BJ (cell line): Measurements from ENCODE around the gene SLC26A11. TPM values are rescaled to one million over a fixed set of nuclear protein-coding genes. Genes with fewer than 3 reads are reported as not detected.
A peak's percentile ranks its signal among the peaks of the same experiment; 100 is the strongest.
"Not testable (repeated sequence)": the region's sequence is repeated elsewhere in the genome, so short reads cannot be mapped to it uniquely, and the experiment has no call there.

ENCODE experiments used
- CTCF ChIA-PET: fragments of 350-600 bp; formaldehyde crosslinking; extraction: SDS; loops from one replicate; lab custom pipeline; 2021; ENCODE audit warnings: antibody characterized with exemption, inconsistent platforms; lab: Yijun Ruan, JAX
- POLR2A ChIA-PET: fragments of 300-600 bp; sonication (Branson Sonifier 250); formaldehyde crosslinking; extraction: SDS; loops from one replicate; lab custom pipeline; 2021; ENCODE audit warnings: antibody characterized with exemption; lab: Charles Lee
- DNase-seq: peaks from one replicate; pipeline ENCODE4 v3.0.0-alpha.2; 2011; ENCODE audit warnings: low read depth
- H3K27me3 ChIP-seq: 2 replicates; pipeline ENCODE4 v1.6.0; 2011; ENCODE audit warnings: low read length; ENCODE audit not compliant: control insufficient read depth, insufficient read depth
- H3K36me3 ChIP-seq: 2 replicates; pipeline ENCODE4 v1.5.1; 2011; ENCODE audit warnings: low read length; ENCODE audit not compliant: control insufficient read depth, insufficient read depth
- H3K4me3 ChIP-seq: 2 replicates; pipeline ENCODE4 v1.5.1; 2011; ENCODE audit warnings: low read depth, mild to moderate bottlenecking, control low read depth, low read length
- CTCF ChIP-seq: IDR thresholded peaks from 2 replicates; pipeline ENCODE4 v1.5.1; 2011; ENCODE audit warnings: low read depth, mild to moderate bottlenecking, control low read depth, inconsistent platforms, low read length, moderate library complexity; ENCODE audit not compliant: insufficient read depth
- polyA plus RNA-seq: library from polyadenylated mRNA; depleted of rRNA; stranded (reverse); fragments of >200 nt; gene quantifications from 2 replicates; pipeline ENCODE4 v1.2.3, GENCODE V29; 2011

SLC26A11 gene
- polyA plus RNA-seq, 1 experiment: 17.1 TPM

GRCh38 chr17:80195671-80196529, 24.3 kb upstream of the SLC26A11 start:
- Histone ChIP-seq H3K4me3 (no peak overlapping the region), H3K36me3 (no peaks in the 10 kb centered on the region), H3K27me3 (peaks cover 4% of the 10 kb centered on the region)
- ChIA-PET CTCF (interaction anchor here (0.6 to 2.9 kb wide), 34 partner anchors 8 to 218 kb away, joined by 3 to 44 read pairs (median 4); partner anchors contain the start of gene GAA), POLR2A (no interaction called here)
- peak; percentile 92 for TF ChIP-seq CTCF
- no peak for DNase-seq

GRCh38 chr17:80196652-80197051, 23.6 kb upstream of the SLC26A11 start:
- ChIA-PET CTCF (interaction anchor here (0.6 to 2.9 kb wide), 13 partner anchors 8 to 662 kb away, joined by 3 to 44 read pairs (median 5); partner anchors contain the start of gene GAA), POLR2A (no interaction called here)
- Histone ChIP-seq H3K27me3 (peaks cover 4% of the 10 kb centered on the region; the same call in 1 of the 2 replicates), H3K4me3 (no peak overlapping the region), H3K36me3 (no peaks in the 10 kb centered on the region)
- DNase-seq: no peak
- no peak for TF ChIP-seq CTCF

- DNase-seq: no peak
- no peaks in the 10 kb centered on the region for H3K36me3 ChIP-seq
- no peak for TF ChIP-seq CTCF
- peaks cover 2% of the 10 kb centered on the region; the same call in 1 of the 2 replicates for H3K27me3 ChIP-seq
- CTCF ChIA-PET: no interaction called here
- no peak overlapping the region for H3K4me3 ChIP-seq
- POLR2A ChIA-PET: no interaction called here
Measured at GRCh38 chr17:80198144-80198661, 22.0 kb upstream of the SLC26A11 start.

- POLR2A ChIA-PET: interaction anchor here (0.7 kb wide), 1 partner anchor 21 kb away, joined by 12 read pairs; the partner anchor contains the start of genes SGSH and SLC26A11
- H3K27me3 ChIP-seq, H3K36me3 ChIP-seq, CTCF ChIA-PET, DNase-seq, H3K4me3 ChIP-seq: not testable (repeated sequence)
Measured at GRCh38 chr17:80199295-80199694, 20.9 kb upstream of the SLC26A11 start.

- Histone ChIP-seq H3K36me3 (no peaks in the 10 kb centered on the region), H3K4me3 (no peak overlapping the region), H3K27me3 (no peaks in the 10 kb centered on the region)
- no peak for TF ChIP-seq CTCF
- no peak for DNase-seq
- POLR2A ChIA-PET: no interaction called here
- CTCF ChIA-PET: no interaction called here
Measured at GRCh38 chr17:80201446-80201845, 18.8 kb upstream of the SLC26A11 start.
